ENCODE results near the gene PPP2R2B. TPM values are rescaled to one million over a fixed set of nuclear protein-coding genes. Genes with fewer than 3 reads are reported as not detected.

PPP2R2B gene
- total and polyA plus RNA-seq, 2 of the 4 experiments (the other 2 are of a cell fraction) = not detected

GRCh38 chr5:146836226-146836842 lies 42.2 kb downstream of the PPP2R2B start:
- Histone ChIP-seq H4K20me1 (ENCODE audit: insufficient read depth, low read length) (no peaks in the 10 kb centered on the region), H4K8ac (ENCODE audit: low read depth in 2 of 2, low read length in 2 of 2) (no peak overlapping the region), H3K4me1 (ENCODE audit: control insufficient read depth, insufficient read depth, low read length) (no peaks in the 10 kb centered on the region), H4K91ac (ENCODE audit: insufficient read depth, low read depth, low read length) (no peak overlapping the region), H3K36me3 (ENCODE audit: control insufficient read depth, insufficient read depth, low read length) (no peaks in the 10 kb centered on the region), H2BK5ac (ENCODE audit: low read depth, low read length, poor library complexity, severe bottlenecking) (no peak overlapping the region), H3K9me1 (ENCODE audit: insufficient read depth, low read length) (no peaks in the 10 kb centered on the region), H3K27me3 (ENCODE audit: control insufficient read depth, insufficient read depth, low read length) (no peaks in the 10 kb centered on the region), H2AFZ (replicated peaks; ENCODE audit: low read length, poor library complexity) (no peak overlapping the region), H2AK5ac (ENCODE audit: low read depth, low read length) (no peak overlapping the region), H2BK20ac (ENCODE audit: low read depth, low read length) (no peak overlapping the region), H2BK120ac (ENCODE audit: low read depth, low read length) (no peak overlapping the region), H2AK9ac (replicated peaks; ENCODE audit: low read depth, low read length, poor library complexity) (no peak overlapping the region), H3K56ac (ENCODE audit: extremely low read depth, insufficient read depth, low read length) (no peak overlapping the region), H3K4me3 (ENCODE audit: insufficient read depth, low read depth, low read length) (no peak overlapping the region), H3K9ac (ENCODE audit: low read depth, low read length) (no peak overlapping the region), H3K27ac (ENCODE audit: insufficient read depth, low read length) (no peak overlapping the region), H4K5ac (ENCODE audit: low read depth, low read length) (no peak overlapping the region), H2BK15ac (ENCODE audit: low read depth, low read length) (no peak overlapping the region), H3K14ac (replicated peaks; ENCODE audit: low read depth, low read length) (no peak overlapping the region), H3K23ac (ENCODE audit: low read depth, low read length) (no peak overlapping the region), H3K79me1 (ENCODE audit: low read depth in 1 of 2, low read length in 2 of 2) (no peaks in the 10 kb centered on the region), H3K9me3 (ENCODE audit: control insufficient read depth, insufficient read depth, low read length) (no peaks in the 10 kb centered on the region), H3K4ac (ENCODE audit: low read depth, low read length) (no peak overlapping the region), H3K18ac (ENCODE audit: low read depth, low read length) (no peak overlapping the region), H3K4me2 (ENCODE audit: low read depth, low read length) (no peak overlapping the region)
- in situ Hi-C loops (cut with MboI; ENCODE audit: low sequenced_read_pairs) (no loop called here), dilution Hi-C loops (cut with HindIII; ENCODE audit: low sequenced_read_pairs, unreplicated experiment) (no loop called here), intact Hi-C loops (cut with micrococcal nuclease) (no loop called here)
- no TSS peak for BruUV-seq (replicated peaks)
- ChIA-PET POLR2A (ENCODE audit: unreplicated experiment) (no interaction called here), CTCF (no interaction called here)
- TF ChIP-seq FOS (IDR thresholded peaks at IDR 0.05; ENCODE audit: low read depth, low read length) (no peak), BHLHE40 (IDR thresholded peaks at IDR 0.05; ENCODE audit: low read depth, low read length) (no peak), RCOR1 (IDR thresholded peaks at IDR 0.05; ENCODE audit: insufficient replicate concordance, low read length) (no peak)
- 10% methylated on average over 2 of the region's 3 CpGs; no CpG with 5 or more reads in 1 of the 2 experiments for WGBS, 2 experiments (ENCODE audit: extremely low coverage in 2 of 2, insufficient read length in 1 of 2)
- ATAC-seq (ENCODE audit: low read depth) = no peak
- no peak for DNase-seq
